ENCODE measurements around the gene RCOR2. TPM values are rescaled to one million over a fixed set of nuclear protein-coding genes. Genes with fewer than 3 reads are reported as not detected.
A peak's percentile ranks its signal among the peaks of the same experiment; 100 is the strongest.

Gene RCOR2
- total RNA-seq, 1 experiment from 2014 or later, result 0.11 TPM

DNA sequence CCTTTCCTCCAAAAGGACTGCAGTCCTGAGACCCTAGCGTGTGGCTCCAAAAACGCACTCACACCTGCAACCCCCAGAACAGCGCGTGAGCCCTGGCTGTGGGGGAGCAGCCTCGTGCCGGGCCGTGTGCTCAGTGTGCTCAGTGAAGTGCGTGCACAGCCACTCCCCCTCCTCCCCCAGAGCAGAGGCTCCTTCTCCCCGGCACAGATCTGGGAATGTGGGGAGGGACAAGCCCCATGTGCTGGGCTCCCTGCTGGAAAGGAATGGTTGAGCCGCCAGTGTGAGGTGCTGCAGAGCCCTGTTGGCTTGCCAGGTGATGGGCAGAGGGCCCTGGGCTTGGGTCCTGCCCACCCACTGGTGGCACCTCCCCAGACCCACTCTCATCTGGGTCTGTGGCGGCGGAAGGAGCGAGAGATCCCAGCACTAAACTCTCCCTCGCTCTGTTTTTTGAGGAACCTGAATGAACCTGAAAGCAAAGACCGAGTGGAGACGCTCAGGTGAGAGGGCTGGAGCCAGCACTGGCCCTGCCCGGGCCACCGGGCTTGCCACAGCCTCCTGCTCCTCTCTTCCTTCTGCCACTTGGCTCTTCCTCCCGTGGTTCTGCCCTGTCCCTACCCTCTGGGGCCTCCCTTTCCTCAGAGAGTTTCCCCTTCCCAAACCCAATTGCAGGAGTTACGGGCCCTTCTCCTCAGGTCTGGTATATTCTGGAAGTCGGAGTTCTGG, 9.0 kb downstream of the RCOR2 start:
- no peak for DNase-seq (ENCODE audit: low read depth)

DNA sequence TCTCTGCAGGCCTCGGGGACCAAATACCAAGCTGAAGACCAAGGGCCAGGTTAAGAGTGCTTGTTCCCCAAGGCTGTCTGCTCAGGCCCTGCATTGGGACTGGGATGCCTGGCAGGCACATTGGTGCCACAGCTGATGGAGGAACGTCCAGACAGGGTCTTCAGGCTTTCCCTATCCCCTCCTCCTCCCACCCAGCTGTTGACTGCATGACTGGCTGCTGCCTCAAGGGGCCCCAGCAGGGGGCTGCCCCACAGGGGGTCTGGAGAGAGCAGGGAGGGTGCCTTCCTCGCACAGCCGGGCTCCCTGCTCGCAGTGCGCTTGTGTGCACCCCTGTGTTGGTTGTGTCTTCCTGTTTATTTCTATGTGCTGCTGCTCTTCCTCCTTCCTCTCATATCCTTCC, 9.9 kb downstream of the RCOR2 start:
- no peak for DNase-seq (ENCODE audit: low read depth)

DNA sequence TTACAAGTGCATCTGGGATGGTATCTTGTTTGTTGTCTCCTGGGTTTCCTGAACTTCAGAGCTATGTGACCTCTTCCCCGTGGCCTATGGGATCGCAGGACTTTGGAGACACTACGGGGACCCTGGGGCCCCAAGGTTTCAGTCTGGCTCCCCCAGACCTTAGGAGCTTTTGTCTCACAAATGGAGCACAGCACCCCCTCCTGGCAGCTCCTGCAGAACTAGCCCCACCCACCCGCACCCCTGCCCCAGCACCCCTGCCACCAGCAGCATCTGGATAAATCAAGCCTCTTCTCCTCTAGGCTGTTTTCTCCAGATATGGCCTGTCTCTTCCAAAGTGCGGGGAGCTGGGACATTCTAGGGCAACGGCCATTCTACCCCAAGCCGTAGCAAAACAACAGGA, 10.4 kb downstream of the RCOR2 start:
- no peak for DNase-seq (ENCODE audit: low read depth)

DNA sequence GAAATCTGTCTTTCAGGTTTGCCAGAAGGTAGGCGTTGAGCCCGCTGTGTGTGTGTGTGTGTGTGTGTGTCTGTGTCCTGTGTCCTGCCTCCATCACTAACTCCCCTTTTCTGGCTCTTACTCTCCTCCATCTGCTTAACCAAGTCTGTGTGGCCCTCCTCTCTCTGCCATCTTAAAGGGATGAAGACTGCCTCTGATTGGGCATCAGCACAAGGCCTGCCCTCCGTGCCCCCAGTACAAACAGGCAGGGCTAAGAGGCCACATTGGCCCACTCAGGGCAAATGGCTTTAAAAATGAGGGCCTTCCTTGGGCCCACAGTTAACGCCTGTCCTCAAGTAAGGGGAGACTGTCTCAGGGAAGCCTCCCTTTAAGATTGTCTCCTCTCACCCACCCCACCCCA, 10.9 kb downstream of the RCOR2 start:
- no peak for DNase-seq (ENCODE audit: low read depth)

DNA sequence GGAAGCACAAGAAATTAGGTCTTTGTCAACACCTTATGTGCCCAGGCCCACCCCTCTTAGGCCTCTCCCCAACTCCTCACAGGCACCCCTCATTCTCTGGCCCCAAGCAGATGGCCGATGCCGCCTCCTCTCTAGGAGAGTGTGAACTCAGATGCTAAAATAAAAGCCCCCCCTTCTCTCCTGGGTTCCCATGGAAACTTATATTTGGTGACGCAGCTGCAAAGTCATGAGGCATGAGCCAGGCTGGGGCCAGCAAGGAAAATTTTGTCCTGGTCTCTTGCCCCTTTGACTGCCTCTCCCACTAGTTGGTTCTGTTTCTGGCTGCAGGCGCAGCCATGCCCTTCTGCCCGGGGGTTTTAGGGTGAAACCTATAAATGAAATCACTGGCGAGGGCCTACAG, 11.8 kb downstream of the RCOR2 start:
- no peak for DNase-seq (ENCODE audit: low read depth)

DNA sequence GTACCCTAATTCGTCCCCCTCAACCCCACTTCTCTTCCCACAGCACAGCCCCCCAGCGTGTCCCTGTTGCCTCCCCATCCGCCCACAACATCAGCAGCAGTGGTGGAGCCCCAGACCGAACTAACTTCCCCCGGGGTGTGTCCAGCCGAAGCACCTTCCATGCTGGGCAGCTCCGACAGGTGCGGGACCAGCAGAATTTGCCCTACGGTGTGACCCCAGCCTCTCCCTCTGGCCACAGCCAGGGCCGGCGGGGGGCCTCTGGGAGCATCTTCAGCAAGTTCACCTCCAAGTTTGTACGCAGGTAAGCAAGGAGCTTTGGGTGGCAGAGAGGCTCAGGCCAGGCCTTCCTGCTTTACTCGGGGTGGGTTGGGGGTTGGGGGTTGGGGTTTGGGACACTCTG, 12.2 kb downstream of the RCOR2 start:
- no peak for DNase-seq (ENCODE audit: low read depth)

DNA sequence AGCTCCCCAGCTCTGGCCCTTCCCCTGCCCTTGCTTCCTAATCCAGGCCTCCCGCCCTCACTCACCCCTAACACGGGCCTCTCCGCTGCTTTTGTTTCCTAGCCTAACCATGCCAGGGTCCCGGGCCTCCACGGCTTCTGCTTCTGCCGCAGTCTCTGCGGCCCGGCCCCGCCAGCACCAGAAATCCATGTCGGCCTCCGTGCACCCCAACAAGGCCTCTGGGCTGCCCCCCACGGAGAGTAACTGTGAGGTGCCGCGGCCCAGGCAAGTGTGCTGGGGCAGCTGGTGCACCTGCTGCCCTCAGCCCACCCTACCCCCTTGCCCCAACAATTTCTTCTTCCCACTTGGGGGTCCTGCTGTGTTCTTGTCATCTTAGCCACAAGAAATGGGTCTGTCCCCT, 13.1 kb downstream of the RCOR2 start:
- DNase-seq (ENCODE audit: low read depth), result no peak

DNA sequence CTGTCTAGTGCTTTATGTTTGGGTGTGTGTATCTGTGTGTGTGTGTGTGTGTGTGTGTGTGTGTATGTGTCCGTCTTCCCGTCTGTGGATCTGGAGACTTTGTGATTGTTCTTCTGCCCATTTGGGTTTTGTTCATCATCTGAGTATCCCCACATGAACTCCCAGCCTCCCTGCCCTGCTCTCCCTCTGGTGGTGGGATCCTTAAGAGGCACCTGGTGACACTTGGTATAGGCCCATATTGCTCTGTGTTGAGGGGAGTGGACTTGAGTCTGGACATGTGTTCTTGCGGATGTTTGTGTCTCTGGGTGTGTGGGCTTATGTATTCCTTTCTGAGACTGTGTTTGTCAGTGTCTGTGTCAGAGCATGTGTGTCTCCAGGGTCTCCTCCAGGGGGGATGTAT, 15.3 kb downstream of the RCOR2 start:
- no peak for DNase-seq (ENCODE audit: low read depth)

DNA sequence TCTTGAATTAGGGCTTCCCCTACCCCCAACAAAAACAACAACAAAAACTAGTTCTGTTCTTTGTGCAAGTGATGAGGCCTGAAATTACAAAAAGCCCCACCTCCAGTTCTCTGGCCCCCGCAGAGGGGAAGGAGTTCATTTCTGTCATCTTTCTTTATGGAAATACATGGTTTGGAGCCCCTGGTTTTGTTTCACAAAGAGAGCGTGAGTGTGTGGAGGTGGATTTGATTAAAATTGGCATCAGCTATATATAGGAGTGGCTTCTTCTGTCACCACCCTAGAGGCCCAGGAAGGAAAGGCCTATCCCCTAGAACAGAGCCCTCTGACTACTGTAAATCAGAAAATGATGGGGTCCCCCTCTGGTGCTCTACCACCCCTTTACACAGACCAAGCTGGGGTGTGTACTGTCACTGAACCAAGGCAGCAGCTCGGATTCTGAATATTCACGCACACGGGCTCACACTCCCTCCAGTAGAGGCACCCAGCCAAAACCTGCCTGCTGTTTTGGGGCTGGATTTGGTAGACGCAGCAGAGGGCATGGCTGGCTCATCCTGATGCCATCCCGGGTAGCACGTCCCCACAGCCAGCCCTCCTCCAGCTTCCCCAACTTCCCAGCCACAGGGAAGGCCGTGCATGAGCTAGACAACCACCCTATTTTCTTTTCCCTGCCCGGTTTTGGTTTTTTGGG, 19.4 kb downstream of the RCOR2 start:
- DNase-seq (ENCODE audit: low read depth), result no peak

DNA sequence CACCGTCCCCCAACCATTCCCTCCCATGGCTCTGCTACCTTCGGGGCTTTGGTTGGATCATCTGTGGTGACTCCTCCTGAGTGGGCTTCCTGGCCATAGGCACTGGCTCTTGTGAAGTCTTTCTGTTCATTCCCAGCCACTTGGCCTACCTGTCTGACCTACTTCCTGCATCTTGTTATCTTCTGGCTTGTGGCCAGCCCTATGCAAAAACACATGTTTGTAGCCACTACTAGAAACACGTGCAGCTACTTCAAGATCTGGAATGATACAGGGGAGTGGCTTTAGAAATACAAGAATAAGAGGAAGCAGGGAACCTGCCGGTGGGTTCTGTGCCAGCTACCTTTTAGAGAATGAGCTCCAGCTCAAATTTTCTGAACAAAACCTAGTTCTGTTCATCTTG, 20.9 kb downstream of the RCOR2 start:
- no peak for DNase-seq (ENCODE audit: low read depth)

DNA sequence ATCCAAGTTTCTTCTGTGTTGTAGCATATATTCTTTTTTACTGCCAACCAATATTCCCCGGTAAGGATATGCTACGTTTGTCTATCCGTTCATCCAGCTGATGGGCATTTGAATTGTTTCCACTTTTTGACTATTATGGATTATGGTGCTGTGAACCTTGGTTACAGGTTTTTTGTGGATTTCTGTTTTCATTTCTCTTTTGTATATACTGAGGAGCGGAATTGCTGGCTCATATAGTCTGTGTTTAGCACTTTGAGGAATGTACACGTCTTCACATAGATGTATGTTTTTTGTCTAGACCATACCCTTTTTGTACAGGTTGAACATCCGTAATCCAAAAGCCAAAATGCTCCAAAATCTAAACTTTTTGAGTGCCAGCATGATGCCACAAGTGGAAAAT, 23.6 kb downstream of the RCOR2 start:
- DNase-seq (ENCODE audit: low read depth), result no peak

DNA sequence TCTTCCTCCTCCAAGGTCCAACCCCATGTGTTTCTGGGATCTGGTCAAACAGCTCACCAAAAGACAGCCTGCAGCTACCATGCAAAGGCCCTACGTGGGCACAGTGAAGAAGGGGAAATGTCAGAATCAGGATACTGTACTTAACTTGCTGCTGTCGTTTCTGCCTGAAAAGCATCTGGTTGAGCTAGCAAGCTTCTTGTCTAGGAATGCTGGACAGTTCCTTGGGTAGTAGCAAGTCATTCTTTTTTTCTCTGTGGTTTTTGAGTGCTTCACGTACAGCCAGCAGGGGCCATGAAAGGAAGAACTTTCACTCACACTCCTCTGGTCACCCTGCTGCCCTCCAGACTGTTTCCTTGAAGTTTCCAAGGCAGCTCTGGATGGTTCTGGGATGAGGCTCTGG, 24.7 kb downstream of the RCOR2 start:
- DNase-seq (ENCODE audit: low read depth), result no peak

DNA sequence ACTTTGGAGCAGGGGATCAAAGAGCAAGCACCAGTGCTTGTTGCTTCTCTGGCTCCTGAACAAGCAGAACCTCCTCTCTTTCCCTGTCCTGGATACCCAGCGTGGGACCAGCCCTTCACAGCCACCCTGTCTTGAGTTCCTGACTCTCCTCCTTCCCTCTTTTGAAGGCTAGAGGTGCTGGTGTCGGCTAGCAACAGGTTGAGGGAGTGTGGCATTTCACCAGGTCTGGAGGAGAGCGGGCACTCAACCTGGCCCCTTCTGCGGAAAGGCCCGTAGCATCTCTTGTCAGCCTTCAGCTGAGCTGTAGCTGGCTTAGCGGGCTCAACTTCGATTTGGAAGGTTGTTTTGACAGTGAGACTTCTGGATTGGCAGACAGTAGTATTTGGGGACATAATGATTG, 26.6 kb downstream of the RCOR2 start:
- DNase-seq (ENCODE audit: low read depth), result no peak

DNA sequence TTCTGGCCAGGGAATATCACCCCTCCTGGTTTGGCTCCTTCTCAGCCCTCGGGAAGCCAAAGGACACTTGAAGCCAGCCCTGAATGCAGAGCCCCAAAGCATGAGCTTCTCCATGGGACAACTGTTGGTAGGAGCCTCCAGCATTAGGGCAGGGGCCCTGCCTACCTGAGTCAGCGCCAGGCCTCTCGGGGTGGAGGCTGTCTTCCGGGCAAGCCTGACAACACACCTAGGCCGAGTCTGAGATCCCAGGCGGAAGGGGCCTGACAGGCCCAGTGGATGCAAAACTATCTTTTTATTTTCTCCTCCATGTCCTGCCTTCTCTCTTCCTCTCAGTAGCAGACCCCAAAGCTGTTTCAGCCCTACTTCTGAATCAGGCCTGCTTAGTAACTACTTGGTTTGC, 27.6 kb downstream of the RCOR2 start:
- DNase-seq (ENCODE audit: low read depth), result no peak

DNA sequence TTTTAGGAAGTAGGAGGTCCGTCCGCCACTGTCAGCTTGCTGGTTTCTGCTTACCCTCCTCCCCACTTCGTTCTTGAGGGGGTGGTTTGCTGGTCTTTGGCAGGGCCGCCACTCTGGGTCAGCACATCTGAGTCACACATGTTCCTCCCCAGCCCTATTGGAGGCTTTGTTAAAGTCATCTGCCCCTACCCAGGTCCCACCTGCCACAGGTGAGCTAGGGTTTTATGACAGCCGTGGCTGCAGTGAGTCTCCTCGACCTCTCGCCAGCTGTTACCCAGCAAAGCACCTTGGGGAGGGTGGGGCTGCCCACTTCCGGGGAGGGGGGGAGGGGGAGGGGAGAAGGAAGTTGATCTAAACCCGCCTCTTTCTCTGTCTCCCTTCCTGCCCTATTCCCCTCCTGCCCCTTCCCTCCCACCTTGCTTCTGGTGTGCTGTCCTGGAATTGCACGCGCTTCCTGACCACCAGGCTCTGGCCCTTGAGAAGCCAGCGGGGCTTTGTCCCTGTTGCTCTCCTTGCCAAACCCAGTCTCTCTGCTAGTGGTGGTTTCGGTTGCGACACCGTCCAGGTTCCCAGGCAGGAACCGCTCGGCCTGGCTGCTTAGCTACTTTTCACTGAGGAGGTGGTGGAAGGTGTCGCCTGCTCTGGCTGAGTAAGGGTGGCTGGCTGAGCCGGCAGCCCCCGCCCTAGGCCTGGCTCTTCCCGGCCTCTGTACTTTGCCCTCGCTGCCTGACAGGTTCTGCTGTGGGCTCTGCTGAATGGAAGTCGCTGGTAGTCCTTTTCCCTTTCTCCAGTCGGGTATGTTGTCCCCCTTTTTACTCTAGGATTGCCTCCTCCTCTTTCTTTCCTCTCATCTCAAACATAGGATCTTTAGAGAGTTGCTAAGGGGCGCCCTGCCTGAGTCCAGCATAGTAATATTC, 28.5 kb downstream of the RCOR2 start:
- peak; percentile 67 for DNase-seq (ENCODE audit: low read depth)

DNA sequence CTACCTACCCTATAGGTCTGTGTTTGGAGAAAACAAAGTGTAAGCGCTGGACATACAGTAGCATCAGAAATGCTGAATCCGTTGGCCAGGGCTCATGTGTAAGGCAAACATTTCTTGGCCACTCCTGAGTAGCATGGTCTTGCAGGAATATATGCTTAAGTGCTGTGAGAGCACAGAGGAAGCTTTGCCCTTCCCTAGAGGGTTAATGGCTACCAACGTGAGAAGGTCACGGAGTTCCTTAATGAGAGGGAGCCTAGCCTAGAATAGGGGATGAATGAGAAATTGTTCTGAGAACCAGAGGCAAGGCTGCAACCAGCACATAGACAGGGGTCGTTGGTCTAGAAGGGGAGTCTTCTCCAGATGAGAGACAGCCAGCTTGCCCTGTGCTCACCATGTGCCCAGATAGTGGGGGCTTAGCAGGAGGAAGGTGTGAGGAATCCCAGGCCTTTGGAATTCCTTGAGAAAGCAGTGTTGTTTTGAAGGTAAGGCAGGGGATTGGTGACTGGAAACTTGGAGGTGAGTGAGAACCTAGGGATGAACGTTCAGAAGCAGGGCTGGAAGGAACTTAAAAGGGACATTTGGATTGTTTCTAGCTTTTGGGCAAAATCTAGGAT, 29.5 kb downstream of the RCOR2 start:
- no peak for DNase-seq (ENCODE audit: low read depth)

DNA sequence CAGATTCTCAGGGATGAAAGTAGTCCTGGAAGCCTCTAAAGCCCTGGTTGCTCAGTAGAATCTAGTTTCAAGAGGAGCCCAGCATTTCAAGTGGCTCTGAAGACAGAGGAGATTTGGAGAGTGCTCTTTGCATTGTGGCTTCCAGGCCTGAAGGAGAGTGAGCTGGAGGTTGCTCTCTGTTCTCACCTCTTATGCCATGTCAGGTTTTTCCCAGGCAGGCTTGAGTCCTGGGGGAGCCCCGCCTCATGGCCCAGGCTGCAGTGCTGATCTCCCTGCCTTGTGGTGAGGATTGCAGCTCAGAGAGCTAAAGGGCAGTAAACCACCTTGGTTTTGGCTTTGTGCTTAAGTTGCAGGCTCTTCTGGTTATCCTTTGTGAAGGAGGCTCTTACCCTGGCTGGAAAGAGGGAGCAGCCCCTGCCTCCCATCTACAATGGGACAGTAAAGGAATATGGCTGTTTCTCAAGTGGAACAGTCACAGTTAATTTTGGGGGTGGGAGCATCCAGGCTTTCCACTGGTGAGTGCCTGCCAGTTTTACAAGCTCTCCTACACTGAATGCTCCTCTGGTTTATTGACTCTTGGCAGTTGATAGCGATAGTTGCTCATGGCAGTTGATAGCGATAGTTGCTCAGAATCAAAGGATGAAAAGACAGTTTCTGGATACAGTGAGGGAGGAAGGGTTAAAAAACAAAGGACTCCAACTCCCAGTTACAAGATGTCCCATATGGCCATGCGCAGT, 32.6 kb downstream of the RCOR2 start:
- no peak for DNase-seq (ENCODE audit: low read depth)

DNA sequence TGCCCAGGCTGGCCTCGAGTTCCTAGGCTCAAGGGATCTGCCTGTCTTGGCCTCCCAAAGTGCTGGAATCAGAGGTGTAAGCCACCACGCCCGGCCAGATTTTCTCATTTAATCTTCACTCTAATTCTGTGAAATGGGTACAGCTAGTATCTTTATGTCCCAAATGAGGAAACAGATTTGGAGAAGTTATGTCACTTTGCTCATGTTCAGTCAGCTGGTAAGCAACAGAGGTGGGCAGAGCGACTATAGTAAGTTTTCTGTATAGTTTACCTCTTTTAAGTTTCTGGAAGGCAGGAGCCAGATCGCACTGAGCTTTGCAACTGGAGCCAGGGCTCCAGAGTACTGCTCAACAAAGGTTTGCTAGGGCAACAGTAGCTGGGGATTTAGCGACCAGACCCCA, 33.2 kb downstream of the RCOR2 start:
- DNase-seq (ENCODE audit: low read depth), result no peak

DNA sequence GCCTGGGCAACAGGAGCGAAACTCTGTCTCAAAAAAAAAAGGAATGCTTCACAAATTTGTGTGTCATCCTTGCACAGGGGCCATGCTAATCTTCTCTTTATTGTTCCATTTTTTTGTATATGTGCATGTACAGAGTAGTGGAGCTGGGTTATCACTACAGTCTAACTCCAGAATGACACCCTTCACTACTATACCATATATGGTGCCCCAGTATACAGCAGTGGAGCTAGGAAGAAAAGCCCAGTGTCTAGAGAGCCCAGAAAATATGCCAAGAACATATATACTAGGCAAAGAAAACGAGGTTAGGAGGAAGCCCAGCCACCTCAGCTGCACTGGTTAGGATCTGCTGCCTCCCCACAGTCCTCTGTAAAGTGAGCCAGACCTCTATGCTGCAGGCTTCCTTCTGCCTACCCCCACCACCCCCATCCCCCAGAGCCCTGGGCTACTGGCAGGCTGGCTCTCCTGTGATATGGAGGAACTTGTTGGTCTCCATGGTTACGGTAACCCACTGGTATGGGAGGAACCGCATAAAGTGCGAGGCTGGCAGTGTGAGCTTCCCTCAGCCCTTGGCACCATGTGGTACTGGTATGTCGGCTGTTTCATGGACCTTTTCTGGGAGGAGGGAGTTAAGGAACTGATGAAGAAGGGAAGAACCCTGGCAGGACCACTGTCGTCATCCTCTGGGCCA, 34.3 kb downstream of the RCOR2 start:
- DNase-seq (ENCODE audit: low read depth), result no peak

DNA sequence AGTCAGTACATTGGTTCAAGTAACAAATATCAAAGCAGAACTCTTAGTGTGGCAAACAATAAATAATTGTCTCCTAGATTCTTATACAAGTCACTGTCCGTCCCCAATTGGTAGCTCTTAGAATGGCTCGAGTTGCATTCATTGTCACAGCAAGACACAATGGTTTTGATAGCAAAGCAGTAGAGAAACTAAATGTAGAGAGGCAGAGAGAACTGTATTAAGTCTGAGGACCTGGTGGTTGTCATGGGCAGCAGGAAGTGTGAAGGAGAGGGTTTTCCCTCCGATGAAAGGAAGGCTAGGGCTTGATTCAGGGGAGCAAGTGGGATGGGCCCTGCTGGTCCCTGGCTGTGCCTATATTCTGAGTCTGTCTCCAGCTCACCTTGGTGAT, 36.6 kb downstream of the RCOR2 start:
- DNase-seq (ENCODE audit: low read depth), result no peak
